Psoas muscle (tissue), 8 donors: ENCODE results near the gene CRHR2. TPM values are rescaled to one million over a fixed set of nuclear protein-coding genes. Genes with fewer than 3 reads are reported as not detected.

Experiments
- ATAC-seq, 4 donors: fragments of 200-7000 bp; cut with Tn5 transposase; one replicate each; pipeline ENCODE4 v1.9.1; 2020; ENCODE audit warnings: moderate library complexity in 3 of 4, mild to moderate bottlenecking in 2 of 4
- DNase-seq, 2 donors: peaks; one replicate each; pipeline ENCODE4 v3.0.0-alpha.2; 2020
- H3K27ac ChIP-seq: fragments of 200-600 bp; one replicate; pipeline ENCODE4 v1.8.0; 2022
- H3K27me3 ChIP-seq, 3 donors: fragments of 200-600 bp in 1 of 3; one replicate each; pipeline versions ENCODE4 v1.6.1 to v1.8.0; 2013 to 2022; ENCODE audit warnings: low read length in 2 of 3, mild to moderate bottlenecking in 2 of 3, moderate library complexity in 1 of 3; ENCODE audit not compliant: insufficient read depth in 3 of 3
- H3K36me3 ChIP-seq, 2 donors: fragments of 200-600 bp in 1 of 2; one replicate each; pipeline versions ENCODE4 v1.6.1 to v1.8.0; 2013 to 2022; ENCODE audit warnings: low read depth in 1 of 2, mild to moderate bottlenecking in 1 of 2, moderate library complexity in 1 of 2; ENCODE audit not compliant: insufficient read depth in 1 of 2
- H3K4me1 ChIP-seq: fragments of 200-600 bp; one replicate; pipeline ENCODE4 v1.8.0; 2022
- H3K4me3 ChIP-seq: fragments of 200-600 bp; one replicate; pipeline ENCODE4 v1.8.0; 2022; ENCODE audit warnings: mild to moderate bottlenecking
- H3K9me3 ChIP-seq: fragments of 200-600 bp; one replicate; pipeline ENCODE4 v1.8.0; 2022
- CTCF ChIP-seq: fragments of 200-600 bp; IDR thresholded peaks from one replicate; pipeline ENCODE4 v1.8.0; 2022; ENCODE audit warnings: antibody characterized with exemption
- WGBS, 3 donors: extraction: QIAGEN DNeasy Blood & Tissue Kit; methylation state at CpG; one replicate each; pipeline versions ENCODE4 v1.1.6 to v1.1.7; 2013; 5-methylcytosine and 5-hydroxymethylcytosine counted together
- intact Hi-C, 2 donors: fragments of 100-400 bp; cut with DNase I; formaldehyde crosslinking; loops; one replicate each; pipeline versions ENCODE4 v1.11.0 to v1.14.2; 2022
- polyA plus RNA-seq, 3 donors: library from polyadenylated mRNA; stranded (reverse); fragments of 200-250 nt; gene quantifications; one replicate each; pipeline ENCODE4 v1.2.3, GENCODE V29; 2013
- total RNA-seq, 4 donors: library from RNA; stranded (reverse); fragmentation: NEBNext Ultra II Directional in 2 of 4; extraction: Animal tissue kit (Norgen Biotek cat#: 25700) in 2 of 4; gene quantifications; one replicate each; pipeline versions ENCODE4 v1.2.1 to v1.2.4, GENCODE V29; 2021 to 2023
- donor health status: healthy with polysubstance abuse.
- donor health status: DM: no; HTN: no; CAD: no; lungs with moderate emphysema.
- donor health status: Bipolar disorder and iron deficiency.
- donor health status: healthy.
- donor health status: DM: yes; HTN: yes; CAD: no.
- donor health status: DM: no; HTN: no; CAD: no.
- donor health status: DM: no; HTN: no; CAD: no.
- donor health status: DM: yes; HTN: yes; CAD: no.

The CRHR2 gene
- total and polyA plus RNA-seq, 7 donors = 0.09 to 1.3 (median 0.34) TPM

DNA sequence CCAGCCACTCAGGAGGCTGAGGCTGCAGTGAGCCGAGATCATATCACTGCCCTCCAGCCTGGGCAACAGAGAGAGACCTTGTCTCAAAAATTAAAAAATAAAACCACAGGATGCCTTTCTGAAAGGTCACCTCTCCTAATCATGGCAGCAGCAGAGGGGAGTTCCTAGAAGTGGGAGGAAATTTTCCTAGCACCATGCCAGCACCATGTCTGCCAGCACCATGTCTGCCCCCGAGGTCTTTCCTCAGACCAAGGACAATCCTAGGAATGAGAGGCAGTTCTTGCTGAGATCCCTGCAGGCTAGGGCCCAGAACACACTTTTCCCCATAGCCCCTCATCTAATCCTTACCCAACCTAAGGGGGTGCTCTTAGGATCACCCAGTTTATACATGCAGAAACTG lies 47.4 kb upstream of the CRHR2 start:
- no peaks in the 10 kb centered on the region for H3K36me3 ChIP-seq
- no peak for DNase-seq
- H3K4me1 ChIP-seq = no peaks in the 10 kb centered on the region
- intact Hi-C loops = loop anchor here in 1 of 2 donors (10.0 kb wide), 1 partner anchor 115 kb away; no protein-coding TSS in a partner anchor
- 33 to 43% (median 36%) methylated on average over 2 of the region's 2 CpGs for WGBS, 3 donors
- H3K27ac ChIP-seq = no peak overlapping the region
- no peak for ATAC-seq
- no peak for TF ChIP-seq CTCF
- no peak overlapping the region for H3K4me3 ChIP-seq
- H3K27me3 ChIP-seq = no peaks in the 10 kb centered on the region
- H3K9me3 ChIP-seq = no peaks in the 10 kb centered on the region

DNA sequence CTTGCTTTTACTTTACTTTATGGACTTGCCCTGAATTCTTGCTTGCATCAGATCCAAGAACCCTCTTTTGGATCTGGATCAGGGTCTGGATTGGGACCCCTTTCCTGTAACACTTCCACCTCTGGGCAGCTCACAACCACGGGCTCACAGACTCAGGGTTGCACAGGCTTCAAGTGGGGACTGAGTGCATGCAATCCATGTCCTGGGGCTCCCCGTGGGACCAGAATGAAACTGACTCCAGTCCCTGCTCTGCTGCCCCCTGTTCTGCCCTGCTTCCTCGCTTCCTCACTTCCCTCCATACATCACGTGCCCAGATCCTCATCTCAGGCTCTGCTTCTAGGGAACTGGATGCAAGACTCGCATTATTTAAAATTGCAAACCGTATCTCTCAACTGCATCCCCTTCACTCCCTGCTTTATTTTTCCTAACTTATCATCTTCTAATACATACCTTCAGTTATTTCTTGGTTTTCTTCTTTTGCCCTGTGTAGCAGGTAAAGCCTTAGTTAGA lies 46.4 kb upstream of the CRHR2 start:
- no peak for ATAC-seq
- no peak for TF ChIP-seq CTCF
- Histone ChIP-seq H3K9me3 (no peaks in the 10 kb centered on the region), H3K27ac (no peak overlapping the region), H3K27me3 (no peaks in the 10 kb centered on the region), H3K4me1 (no peaks in the 10 kb centered on the region), H3K36me3 (no peaks in the 10 kb centered on the region), H3K4me3 (no peak overlapping the region)
- WGBS, 3 donors = 68 to 74% (median 69%) methylated on average over 6 of the region's 6 CpGs
- no peak for DNase-seq
- intact Hi-C loops = no loop called here

DNA sequence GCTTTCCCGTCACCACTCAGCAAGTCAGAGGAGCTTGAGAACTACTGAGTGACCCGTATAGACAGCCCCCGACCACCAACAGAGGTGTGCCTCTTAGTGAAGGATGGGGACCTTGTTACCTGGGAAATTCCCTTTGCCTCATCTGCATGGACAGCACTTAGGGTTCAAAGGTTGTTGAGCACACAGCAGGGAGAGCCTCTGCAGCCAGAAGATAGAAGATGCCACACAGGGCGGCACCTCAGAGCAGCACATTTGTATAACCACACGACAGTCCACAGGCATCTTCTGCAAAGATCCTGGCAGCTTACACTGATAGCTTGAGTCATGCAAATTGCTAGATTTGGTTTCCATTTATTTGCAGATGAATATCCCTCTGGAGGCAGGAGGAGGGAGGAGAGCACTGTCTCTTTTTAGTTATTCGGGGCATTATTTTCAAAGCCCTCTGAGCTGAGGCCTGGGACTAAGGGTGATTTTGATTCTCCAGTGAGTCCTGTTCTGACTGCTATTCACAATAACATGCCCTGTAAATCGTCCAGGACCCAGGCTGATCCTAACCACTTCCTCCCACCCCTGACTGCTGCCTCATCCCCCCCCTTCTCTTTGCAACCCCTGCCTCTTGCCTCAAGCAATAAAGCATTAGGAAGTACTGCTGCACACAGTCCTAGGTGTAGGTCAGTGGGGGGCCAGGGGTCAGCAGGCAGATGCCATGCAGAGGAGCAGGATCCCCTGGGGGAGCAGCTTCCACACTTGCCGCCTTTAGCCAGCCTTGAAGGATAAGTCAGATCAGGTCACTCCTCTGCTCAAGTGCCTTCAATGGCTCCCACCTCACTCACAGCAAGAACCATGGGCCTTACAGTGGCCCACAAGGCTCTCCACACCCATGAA lies 45.0 kb upstream of the CRHR2 start:
- Histone ChIP-seq H3K4me1 (no peaks in the 10 kb centered on the region), H3K4me3 (no peak overlapping the region), H3K27ac (no peak overlapping the region), H3K36me3 (no peaks in the 10 kb centered on the region), H3K9me3 (no peaks in the 10 kb centered on the region), H3K27me3 (no peaks in the 10 kb centered on the region)
- DNase-seq (no peak), ATAC-seq (no peak)
- no peak for TF ChIP-seq CTCF
- WGBS, 3 donors = 64 to 70% (median 67%) methylated on average over 8 of the region's 8 CpGs
- intact Hi-C loops = no loop called here

DNA sequence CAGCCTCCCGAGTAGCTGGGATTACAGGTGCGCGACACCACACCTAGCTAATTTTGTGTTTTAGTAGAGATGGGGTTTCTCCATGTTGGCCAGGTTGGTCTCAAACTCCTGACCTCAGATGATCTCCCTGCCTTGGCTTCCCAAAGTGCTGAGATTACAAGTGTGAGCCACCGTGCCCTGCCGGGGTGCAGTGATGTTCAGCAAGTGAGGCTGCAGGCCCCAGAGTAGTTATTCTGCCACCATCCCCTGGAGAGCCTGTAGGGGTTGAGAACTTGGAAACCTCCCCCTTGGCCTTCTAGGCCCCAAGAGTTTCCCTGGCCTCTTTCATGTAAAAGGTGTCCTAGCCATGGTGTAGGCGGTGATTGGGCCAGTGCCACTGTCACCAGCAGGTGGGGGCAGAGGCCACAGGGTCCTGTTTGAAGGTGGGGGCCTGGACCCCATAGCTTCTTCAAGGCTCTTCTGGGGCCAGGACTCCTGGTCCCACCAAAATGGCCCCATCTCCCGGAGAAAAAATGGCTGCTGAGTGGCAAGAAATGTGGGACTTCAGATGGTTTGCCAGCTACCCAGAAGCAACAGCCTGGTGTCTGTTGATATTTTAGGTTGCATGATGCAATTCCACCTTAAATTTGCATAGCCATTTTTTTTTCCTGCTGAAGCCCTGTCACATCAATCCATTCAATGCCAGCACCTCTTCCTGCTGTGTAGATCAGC lies 44.2 kb upstream of the CRHR2 start:
- Histone ChIP-seq H3K9me3 (no peaks in the 10 kb centered on the region), H3K27me3 (no peaks in the 10 kb centered on the region), H3K4me1 (no peaks in the 10 kb centered on the region), H3K36me3 (no peaks in the 10 kb centered on the region), H3K4me3 (no peak overlapping the region), H3K27ac (no peak overlapping the region)
- DNase-seq (no peak), ATAC-seq (no peak)
- intact Hi-C loops = no loop called here
- TF ChIP-seq CTCF = no peak
- WGBS, 3 donors = 94 to 98% (median 97%) methylated on average over 7 of the region's 7 CpGs
